Lower leg skin (tissue), 3 donors: ENCODE results near the gene PYDC2.

Experiments
- POLR2A ChIP-seq, 2 donors: fragments of 450-650 bp; IDR thresholded peaks; one replicate each; pipeline ENCODE4 v1.6.1; 2016 to 2017; ENCODE audit warnings: antibody characterized with exemption in 2 of 2, mild to moderate bottlenecking in 1 of 2, moderate library complexity in 1 of 2
- TF ChIP-seq, protein P1 (sequence below), 3 donors: fragments of 450-650 bp; IDR thresholded peaks; one replicate each; pipeline ENCODE4 v1.5.1; 2016; ENCODE audit warnings: antibody characterized with exemption in 3 of 3, mild to moderate bottlenecking in 3 of 3, moderate library complexity in 2 of 3

DNA sequence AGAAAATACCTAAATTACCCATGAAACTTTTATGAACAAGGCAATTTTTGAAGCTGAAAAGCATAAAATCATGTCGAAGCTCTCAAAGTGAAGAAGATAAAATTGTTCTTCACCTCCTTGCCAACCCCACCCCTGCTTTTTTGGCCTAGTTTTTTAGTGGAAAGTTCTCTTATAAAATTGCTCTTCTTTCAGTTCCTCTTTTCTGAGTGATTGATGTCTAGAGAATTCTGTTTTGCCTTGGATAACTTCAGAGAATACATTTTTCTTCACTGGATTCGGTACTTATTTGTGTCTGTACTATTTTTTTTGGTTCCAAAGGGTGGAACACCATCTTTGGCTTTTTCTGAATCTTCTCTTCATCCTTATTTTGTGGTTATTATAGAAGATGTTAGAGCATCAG lies 25.0 kb upstream of the PYDC2 start:
- no peak for TF ChIP-seq POLR2A (IDR thresholded peaks at IDR 0.05)
- TF ChIP-seq, protein P1, sequence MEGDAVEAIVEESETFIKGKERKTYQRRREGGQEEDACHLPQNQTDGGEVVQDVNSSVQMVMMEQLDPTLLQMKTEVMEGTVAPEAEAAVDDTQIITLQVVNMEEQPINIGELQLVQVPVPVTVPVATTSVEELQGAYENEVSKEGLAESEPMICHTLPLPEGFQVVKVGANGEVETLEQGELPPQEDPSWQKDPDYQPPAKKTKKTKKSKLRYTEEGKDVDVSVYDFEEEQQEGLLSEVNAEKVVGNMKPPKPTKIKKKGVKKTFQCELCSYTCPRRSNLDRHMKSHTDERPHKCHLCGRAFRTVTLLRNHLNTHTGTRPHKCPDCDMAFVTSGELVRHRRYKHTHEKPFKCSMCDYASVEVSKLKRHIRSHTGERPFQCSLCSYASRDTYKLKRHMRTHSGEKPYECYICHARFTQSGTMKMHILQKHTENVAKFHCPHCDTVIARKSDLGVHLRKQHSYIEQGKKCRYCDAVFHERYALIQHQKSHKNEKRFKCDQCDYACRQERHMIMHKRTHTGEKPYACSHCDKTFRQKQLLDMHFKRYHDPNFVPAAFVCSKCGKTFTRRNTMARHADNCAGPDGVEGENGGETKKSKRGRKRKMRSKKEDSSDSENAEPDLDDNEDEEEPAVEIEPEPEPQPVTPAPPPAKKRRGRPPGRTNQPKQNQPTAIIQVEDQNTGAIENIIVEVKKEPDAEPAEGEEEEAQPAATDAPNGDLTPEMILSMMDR (IDR thresholded peaks at IDR 0.05), result no peak
